Colonic mucosa (tissue), 4 donors: ENCODE data around the gene PKD1. TPM values are rescaled to one million over a fixed set of nuclear protein-coding genes. Genes with fewer than 3 reads are reported as not detected.

Experiments
- DNase-seq: peaks from one replicate; pipeline ENCODE4 v3.0.0-alpha.2; 2020
- H3K27ac ChIP-seq: fragments of 200-600 bp; one replicate; pipeline ENCODE4 v1.8.0; 2021
- H3K27me3 ChIP-seq: fragments of 200-600 bp; one replicate; pipeline ENCODE4 v1.8.0; 2021
- H3K36me3 ChIP-seq: fragments of 200-600 bp; one replicate; pipeline ENCODE4 v1.8.0; 2021
- H3K4me1 ChIP-seq: fragments of 200-600 bp; one replicate; pipeline ENCODE4 v1.8.0; 2021; ENCODE audit warnings: mild to moderate bottlenecking
- H3K4me3 ChIP-seq: fragments of 200-600 bp; one replicate; pipeline ENCODE4 v1.8.0; 2021
- H3K9ac ChIP-seq, 2 donors: one replicate each; pipeline ENCODE4 v1.7.0; 2013; ENCODE audit warnings: control low read depth in 2 of 2, low read depth in 2 of 2, low read length in 2 of 2
- H3K9me3 ChIP-seq: fragments of 200-600 bp; one replicate; pipeline ENCODE4 v1.8.0; 2021
- intact Hi-C: fragments of 100-400 bp; cut with DNase I; formaldehyde crosslinking; loops from one replicate; pipeline ENCODE4 v1.14.1; 2022
- total RNA-seq, 2 donors: library from RNA; stranded (reverse); fragmentation: NEBNext Ultra II Directional in 1 of 2; extraction: Animal tissue kit (Norgen Biotek cat#: 25700) in 1 of 2; gene quantifications; one replicate each; pipeline ENCODE4 v1.2.1, GENCODE V29; 2021
- TF ChIP-seq, protein P1 (sequence below): fragments of 200-600 bp; IDR thresholded peaks from one replicate; pipeline ENCODE4 v1.8.0; 2022; ENCODE audit warnings: antibody characterized with exemption, mild to moderate bottlenecking
- donor health status: healthy.
- donor health status: DM: no; HTN: no; CAD: no.
- donor health status: DM: no; HTN: no; CAD: no.

PKD1 gene
- total RNA-seq, 2 donors from 2014 or later, result 48.2 to 83.5 TPM

- Histone ChIP-seq H3K9ac (peak overlapping the region; percentile 67 to 100), H3K27ac (peak overlapping the region; percentile 67), H3K9me3 (no peaks in the 10 kb centered on the region), H3K36me3 (no peaks in the 10 kb centered on the region), H3K4me3 (peak overlapping the region; percentile 76), H3K4me1 (peaks cover 60% of the 10 kb centered on the region), H3K27me3 (no peaks in the 10 kb centered on the region)
- DNase-seq, result peak; percentile 39
- intact Hi-C loops, result no loop called here
- TF ChIP-seq, protein P1, sequence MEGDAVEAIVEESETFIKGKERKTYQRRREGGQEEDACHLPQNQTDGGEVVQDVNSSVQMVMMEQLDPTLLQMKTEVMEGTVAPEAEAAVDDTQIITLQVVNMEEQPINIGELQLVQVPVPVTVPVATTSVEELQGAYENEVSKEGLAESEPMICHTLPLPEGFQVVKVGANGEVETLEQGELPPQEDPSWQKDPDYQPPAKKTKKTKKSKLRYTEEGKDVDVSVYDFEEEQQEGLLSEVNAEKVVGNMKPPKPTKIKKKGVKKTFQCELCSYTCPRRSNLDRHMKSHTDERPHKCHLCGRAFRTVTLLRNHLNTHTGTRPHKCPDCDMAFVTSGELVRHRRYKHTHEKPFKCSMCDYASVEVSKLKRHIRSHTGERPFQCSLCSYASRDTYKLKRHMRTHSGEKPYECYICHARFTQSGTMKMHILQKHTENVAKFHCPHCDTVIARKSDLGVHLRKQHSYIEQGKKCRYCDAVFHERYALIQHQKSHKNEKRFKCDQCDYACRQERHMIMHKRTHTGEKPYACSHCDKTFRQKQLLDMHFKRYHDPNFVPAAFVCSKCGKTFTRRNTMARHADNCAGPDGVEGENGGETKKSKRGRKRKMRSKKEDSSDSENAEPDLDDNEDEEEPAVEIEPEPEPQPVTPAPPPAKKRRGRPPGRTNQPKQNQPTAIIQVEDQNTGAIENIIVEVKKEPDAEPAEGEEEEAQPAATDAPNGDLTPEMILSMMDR, result no peak
These were observed 18.9 kb upstream of the PKD1 start for GRCh38 chr16:2154533-2155090.

- peak overlapping the region; percentile 67 to 100 for H3K9ac ChIP-seq
- TF ChIP-seq, protein P1, result no peak
- no peaks in the 10 kb centered on the region for H3K9me3 ChIP-seq
- DNase-seq, result peak; percentile 58
- peak overlapping the region; percentile 67 for H3K27ac ChIP-seq
- no peaks in the 10 kb centered on the region for H3K27me3 ChIP-seq
- H3K4me1 ChIP-seq, result peaks cover 55% of the 10 kb centered on the region
- H3K4me3 ChIP-seq, result peak overlapping the region; percentile 76
- intact Hi-C loops, result no loop called here
- H3K36me3 ChIP-seq, result no peaks in the 10 kb centered on the region
These were observed 17.2 kb upstream of the PKD1 start for GRCh38 chr16:2152695-2153506.

DNA sequence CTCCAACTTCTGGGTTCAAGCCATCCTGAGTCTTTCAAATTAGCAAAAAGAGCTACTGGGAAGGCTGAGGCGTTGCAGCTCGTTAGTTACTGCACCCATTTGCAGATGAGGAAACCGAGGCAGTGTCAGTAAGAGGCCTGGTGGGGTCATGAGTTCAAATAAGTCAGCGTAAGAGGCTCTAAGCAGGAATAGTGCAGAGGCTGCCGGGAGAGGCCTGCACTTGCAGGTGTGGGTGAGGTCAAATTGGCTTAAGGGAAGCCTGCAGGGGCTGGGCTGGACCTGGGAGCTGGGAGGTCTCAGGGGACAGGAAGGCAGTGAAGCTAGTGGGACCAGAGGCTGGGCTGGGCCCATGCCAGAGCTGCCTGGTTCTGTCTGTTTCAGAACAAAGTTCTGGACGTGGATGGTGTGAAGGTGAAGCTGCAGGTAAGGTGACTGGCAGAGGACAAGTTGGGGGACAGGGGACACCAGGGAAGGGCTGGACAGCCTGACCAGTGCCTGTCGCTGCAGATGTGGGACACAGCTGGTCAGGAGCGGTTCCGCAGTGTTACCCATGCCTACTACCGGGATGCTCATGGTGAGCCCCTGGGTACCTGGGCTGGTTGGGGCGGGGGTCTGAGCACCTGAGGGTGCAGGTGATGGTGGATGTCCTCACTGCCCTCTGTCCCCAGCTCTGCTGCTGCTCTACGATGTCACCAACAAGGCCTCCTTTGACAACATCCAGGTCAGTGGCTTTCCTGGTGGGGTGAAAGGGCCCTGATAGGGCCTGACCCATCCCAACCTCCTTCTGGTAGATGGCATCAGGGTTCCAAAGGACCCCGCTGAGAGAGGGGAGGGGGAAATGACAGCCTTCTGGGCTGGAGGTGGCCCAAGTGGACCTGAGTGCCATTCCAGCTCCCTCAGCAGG lies 15.7 kb upstream of the PKD1 start:
- Histone ChIP-seq H3K27me3 (no peaks in the 10 kb centered on the region), H3K9ac (peak overlapping the region; percentile 51 to 78), H3K9me3 (no peaks in the 10 kb centered on the region), H3K36me3 (no peaks in the 10 kb centered on the region), H3K4me3 (no peak overlapping the region), H3K27ac (no peak overlapping the region), H3K4me1 (peaks cover 45% of the 10 kb centered on the region)
- TF ChIP-seq, protein P1, result no peak
- intact Hi-C loops, result no loop called here
- no peak for DNase-seq

GRCh38 chr16:2150418-2151187 lies 14.9 kb upstream of the PKD1 start:
- Histone ChIP-seq H3K4me1 (peaks cover 44% of the 10 kb centered on the region), H3K27me3 (no peaks in the 10 kb centered on the region), H3K27ac (no peak overlapping the region), H3K4me3 (no peak overlapping the region), H3K9ac (peak overlapping the region; percentile 51 to 78), H3K9me3 (no peaks in the 10 kb centered on the region), H3K36me3 (no peaks in the 10 kb centered on the region)
- TF ChIP-seq, protein P1, result no peak
- intact Hi-C loops, result no loop called here
- DNase-seq, result peak; percentile 68
